IPS DF 4.7 (cell line): ENCODE results near the gene ZSWIM1.
"Not testable (repeated sequence)": the region's sequence is repeated elsewhere in the genome, so short reads cannot be mapped to it uniquely, and the experiment has no call there.

Source experiments
- DNase-seq: peaks from one replicate; pipeline ENCODE4 v3.0.0-alpha.2; 2013; ENCODE audit warnings: low spot score; ENCODE audit errors: extremely low read depth

Gene ZSWIM1

DNA sequence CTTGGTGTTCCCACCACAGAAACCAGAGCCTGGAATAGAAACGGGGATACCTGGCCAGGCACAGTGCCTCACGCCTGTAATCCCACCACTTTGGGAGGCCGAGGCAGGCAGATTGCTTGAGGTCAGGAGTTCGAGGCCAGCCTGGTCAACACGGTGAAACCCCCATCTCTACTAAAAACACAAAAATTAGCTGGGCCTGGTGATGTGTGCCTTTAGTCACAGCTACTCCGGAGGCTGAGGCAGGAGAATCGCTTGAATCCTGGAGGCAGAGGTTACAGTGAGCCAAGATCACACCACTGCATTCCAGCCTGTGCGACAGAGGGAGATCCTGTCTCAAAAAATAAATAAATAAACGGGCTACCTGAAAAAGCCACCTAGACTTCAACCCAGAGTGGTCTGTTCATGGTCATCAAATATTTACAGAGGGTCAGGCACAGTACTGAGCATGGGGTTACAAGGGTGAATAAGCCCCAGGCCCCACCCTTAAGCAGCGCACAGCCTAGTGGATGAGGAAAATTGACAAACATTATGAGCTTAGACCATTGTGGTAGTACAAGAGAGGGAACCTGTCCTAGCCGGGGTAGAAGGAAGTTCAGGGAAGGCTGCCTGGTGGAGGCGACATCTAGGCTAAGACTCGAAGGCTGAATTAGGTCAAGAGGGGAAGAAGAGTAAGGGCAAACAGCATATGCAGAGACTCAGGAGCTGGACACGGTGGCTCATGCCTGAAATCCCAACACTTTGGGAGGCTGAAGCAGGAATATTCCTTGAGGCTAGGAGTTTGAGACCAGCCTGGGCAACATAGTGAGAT, 46.2 kb downstream of the ZSWIM1 start:
- DNase-seq, result no peak

DNA sequence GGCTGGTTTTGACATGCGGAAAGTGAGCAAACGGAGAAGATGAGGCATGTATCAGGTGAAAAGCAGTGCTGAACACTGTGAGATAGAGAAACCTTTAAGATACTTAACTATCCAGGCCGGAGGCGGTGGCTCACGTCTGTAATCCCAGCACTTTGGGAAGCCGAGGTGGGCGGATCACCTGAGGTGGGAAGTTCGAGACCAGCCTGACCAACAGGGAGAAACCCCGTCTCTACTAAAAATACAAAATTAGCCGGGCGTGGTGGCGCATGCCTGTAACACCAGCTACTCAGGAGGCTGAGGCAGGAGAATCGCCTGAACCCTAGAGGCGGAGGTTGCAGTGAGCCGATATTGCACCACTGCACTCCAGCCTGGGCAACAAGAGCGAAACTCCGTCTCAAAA, 50.7 kb downstream of the ZSWIM1 start:
- not testable (repeated sequence) for DNase-seq

DNA sequence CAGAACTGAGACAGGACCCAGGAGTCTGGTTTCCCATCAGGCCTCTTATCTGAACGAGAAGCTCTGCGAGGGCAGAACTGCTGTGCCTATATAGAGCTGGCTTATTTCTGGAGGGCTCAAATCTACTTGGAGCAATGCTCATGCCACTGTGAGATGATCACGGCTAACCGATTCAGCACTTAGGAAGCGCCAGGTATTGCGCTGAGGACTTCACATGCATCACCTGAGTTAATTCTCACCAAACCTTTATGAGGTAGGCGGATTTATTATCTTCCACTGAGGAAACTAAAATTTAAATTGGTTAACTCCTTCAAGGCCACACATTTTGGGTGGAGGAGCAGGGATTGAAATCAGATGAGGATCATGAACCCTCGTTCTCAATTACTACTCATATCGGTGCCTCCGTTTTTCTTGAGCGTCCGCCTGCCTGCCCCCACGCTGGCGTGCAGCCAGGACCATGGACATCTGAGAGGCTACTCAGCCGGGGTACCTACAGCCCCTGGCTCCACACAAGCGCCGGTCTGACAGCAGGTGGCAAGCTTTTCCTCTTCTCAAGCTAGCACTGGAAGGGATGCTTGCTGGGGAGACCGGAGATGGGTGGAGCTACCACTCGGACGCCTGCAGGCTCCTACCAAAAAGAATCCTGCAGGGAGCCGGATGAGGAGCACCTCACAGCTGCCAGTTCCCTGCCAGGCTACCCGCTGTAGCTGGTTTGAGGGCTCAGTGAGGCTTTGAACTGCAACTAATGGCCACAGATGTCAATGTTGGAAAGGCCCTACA, 52.4 kb downstream of the ZSWIM1 start:
- no peak for DNase-seq

DNA sequence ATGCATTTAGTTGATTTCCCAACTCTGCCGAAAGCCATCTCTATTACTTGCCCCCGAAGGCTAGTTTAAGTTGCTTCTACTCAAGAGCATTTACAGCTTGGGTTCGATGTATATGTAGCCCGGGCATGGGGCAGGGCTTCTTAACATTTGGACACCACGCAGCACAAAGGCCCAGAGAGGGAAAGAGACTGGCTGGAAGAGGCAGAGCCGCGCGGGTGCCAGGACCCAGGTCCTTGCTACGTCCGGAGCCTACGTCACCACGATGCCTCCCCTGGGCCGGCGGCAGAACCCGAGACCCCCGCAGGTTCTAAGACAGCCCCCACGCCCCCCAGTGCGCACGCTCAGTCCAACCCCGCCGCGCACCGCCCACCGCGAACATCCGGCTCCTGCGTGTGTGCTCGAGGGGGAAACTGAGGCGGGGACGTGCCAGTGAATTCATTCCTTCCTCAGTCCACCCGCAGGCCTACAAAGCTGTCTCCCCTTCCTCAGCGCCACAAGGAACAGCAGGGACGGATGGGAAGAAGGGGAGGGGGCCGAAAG, 53.1 kb downstream of the ZSWIM1 start:
- no peak for DNase-seq
